ENCODE results near the gene GALNT9. TPM values are rescaled to one million over a fixed set of nuclear protein-coding genes. Genes with fewer than 3 reads are reported as not detected.

Gene GALNT9
- total and polyA plus RNA-seq, 2 experiments from 2014 or later, result 3.9 to 4.7 TPM

- no peak overlapping the region for H2AFZ ChIP-seq
These were observed 110.5 kb downstream of the GALNT9 start for GRCh38 chr12:132218915-132219314.

GRCh38 chr12:132218527-132218875 is 110.9 kb downstream of the GALNT9 start:
- H3K27ac ChIP-seq, result no peak overlapping the region
- TF ChIP-seq EZH2 (IDR thresholded peaks at IDR 0.05; ENCODE audit: borderline replicate concordance), result no peak
- TF ChIP-seq CTCF (IDR thresholded peaks at IDR 0.05; ENCODE audit: poor library complexity), result no peak
- no peak for TF ChIP-seq EZH2phosphoT487 (IDR thresholded peaks at IDR 0.05; ENCODE audit: low read depth, severe bottlenecking, unreplicated experiment)
- H3K4me2 ChIP-seq, result no peak overlapping the region
- H3K9me3 ChIP-seq (ENCODE audit: low read depth), result no peaks in the 10 kb centered on the region
- H3K4me1 ChIP-seq (ENCODE audit: insufficient read depth), result no peaks in the 10 kb centered on the region
- H3K79me2 ChIP-seq, result no peaks in the 10 kb centered on the region
- no peak for DNase-seq (ENCODE audit: low spot score)
- WGBS (ENCODE audit: low lambda C conversion rate, missing lambda C conversion rate), result 89% methylated on average over 14 of the region's 14 CpGs
- no peaks in the 10 kb centered on the region for H3K36me3 ChIP-seq (replicated peaks; ENCODE audit: insufficient read depth, low read depth)
- H3K9me2 ChIP-seq (replicated peaks; ENCODE audit: insufficient read depth), result no peaks in the 10 kb centered on the region
- no peak overlapping the region for H2AFZ ChIP-seq
- no peaks in the 10 kb centered on the region for H4K20me1 ChIP-seq (ENCODE audit: insufficient read depth, poor library complexity, severe bottlenecking)
- peaks cover 6% of the 10 kb centered on the region for H3K27me3 ChIP-seq
- H3K4me3 ChIP-seq, result no peak overlapping the region

More at GRCh38 chr12:132218915-132219314, 110.5 kb downstream of the GALNT9 start:
- 33% methylated on average over 13 of the region's 13 CpGs for WGBS (ENCODE audit: low lambda C conversion rate, missing lambda C conversion rate)
- Histone ChIP-seq H3K9me3 (ENCODE audit: low read depth) (no peaks in the 10 kb centered on the region), H3K4me2 (no peak overlapping the region), H4K20me1 (ENCODE audit: insufficient read depth, poor library complexity, severe bottlenecking) (no peaks in the 10 kb centered on the region), H3K4me3 (no peak overlapping the region), H3K27ac (no peak overlapping the region), H3K9me2 (replicated peaks; ENCODE audit: insufficient read depth) (no peaks in the 10 kb centered on the region), H3K36me3 (replicated peaks; ENCODE audit: insufficient read depth, low read depth) (no peaks in the 10 kb centered on the region), H3K4me1 (ENCODE audit: insufficient read depth) (no peaks in the 10 kb centered on the region), H3K79me2 (no peaks in the 10 kb centered on the region), H3K27me3 (peaks cover 6% of the 10 kb centered on the region)
- TF ChIP-seq CTCF (IDR thresholded peaks at IDR 0.05; ENCODE audit: poor library complexity) (peak; percentile 40), EZH2phosphoT487 (IDR thresholded peaks at IDR 0.05; ENCODE audit: low read depth, severe bottlenecking, unreplicated experiment) (no peak), EZH2 (IDR thresholded peaks at IDR 0.05; ENCODE audit: borderline replicate concordance) (no peak)
- no peak for DNase-seq (ENCODE audit: low spot score)

- WGBS (ENCODE audit: low lambda C conversion rate, missing lambda C conversion rate), result 76% methylated on average over 7 of the region's 7 CpGs
- no peak for TF ChIP-seq CTCF (IDR thresholded peaks at IDR 0.05; ENCODE audit: poor library complexity)
- no peak for TF ChIP-seq EZH2phosphoT487 (IDR thresholded peaks at IDR 0.05; ENCODE audit: low read depth, severe bottlenecking, unreplicated experiment)
- TF ChIP-seq EZH2 (IDR thresholded peaks at IDR 0.05; ENCODE audit: borderline replicate concordance), result no peak
- H3K27ac ChIP-seq, result no peak overlapping the region
- H3K79me2 ChIP-seq, result no peaks in the 10 kb centered on the region
- no peak overlapping the region for H2AFZ ChIP-seq
- H4K20me1 ChIP-seq (ENCODE audit: insufficient read depth, poor library complexity, severe bottlenecking), result no peaks in the 10 kb centered on the region
- DNase-seq (ENCODE audit: low spot score), result no peak
- H3K4me3 ChIP-seq, result no peak overlapping the region
- H3K4me1 ChIP-seq (ENCODE audit: insufficient read depth), result no peaks in the 10 kb centered on the region
- H3K4me2 ChIP-seq, result no peak overlapping the region
- H3K9me2 ChIP-seq (replicated peaks; ENCODE audit: insufficient read depth), result no peaks in the 10 kb centered on the region
- H3K9me3 ChIP-seq (ENCODE audit: low read depth), result no peaks in the 10 kb centered on the region
- H3K27me3 ChIP-seq, result peaks cover 6% of the 10 kb centered on the region
- no peaks in the 10 kb centered on the region for H3K36me3 ChIP-seq (replicated peaks; ENCODE audit: insufficient read depth, low read depth)
These were observed 111.4 kb downstream of the GALNT9 start for GRCh38 chr12:132217800-132218526.

All from hepatocyte (in vitro differentiated cells).